ENCODE measurements around the gene RAB40C.
A peak's percentile ranks its signal among the peaks of the same experiment; 100 is the strongest.

The RAB40C gene, protein sequence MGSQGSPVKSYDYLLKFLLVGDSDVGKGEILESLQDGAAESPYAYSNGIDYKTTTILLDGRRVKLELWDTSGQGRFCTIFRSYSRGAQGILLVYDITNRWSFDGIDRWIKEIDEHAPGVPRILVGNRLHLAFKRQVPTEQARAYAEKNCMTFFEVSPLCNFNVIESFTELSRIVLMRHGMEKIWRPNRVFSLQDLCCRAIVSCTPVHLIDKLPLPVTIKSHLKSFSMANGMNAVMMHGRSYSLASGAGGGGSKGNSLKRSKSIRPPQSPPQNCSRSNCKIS

DNA sequence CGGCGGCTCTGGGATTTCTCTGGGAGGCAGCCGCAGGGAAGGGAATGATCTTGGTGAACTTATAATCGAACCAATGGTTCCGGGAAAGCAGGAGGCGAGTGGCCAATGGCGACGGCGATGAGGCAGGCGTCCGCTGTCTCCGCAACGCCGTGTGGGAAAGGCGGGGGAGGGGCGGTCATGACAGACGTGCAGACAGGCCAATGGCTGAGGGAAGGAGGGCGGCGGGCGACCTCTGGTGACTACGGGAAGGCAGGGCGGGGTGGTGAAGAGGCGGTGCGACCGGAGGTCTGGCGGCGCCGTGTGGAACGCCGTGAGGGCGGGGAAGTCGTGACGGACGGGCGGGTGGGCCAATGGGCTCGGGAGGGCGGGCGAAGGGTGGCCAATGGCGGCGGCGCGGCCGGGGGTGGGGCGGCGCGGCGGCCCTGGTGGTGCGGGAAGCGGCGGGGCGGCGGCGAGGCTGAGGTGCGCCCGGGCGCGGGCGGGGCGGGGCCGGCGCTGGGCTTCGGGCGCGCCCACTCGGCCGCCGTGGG lies at the start of gene RAB40C:
Gene RAB40C (plus strand): TSS at position 409 of the 530 bp plus-strand sequence. CDS start 226 bp downstream, outside the sequence.
- DNase-seq: peak; percentile 99

DNA sequence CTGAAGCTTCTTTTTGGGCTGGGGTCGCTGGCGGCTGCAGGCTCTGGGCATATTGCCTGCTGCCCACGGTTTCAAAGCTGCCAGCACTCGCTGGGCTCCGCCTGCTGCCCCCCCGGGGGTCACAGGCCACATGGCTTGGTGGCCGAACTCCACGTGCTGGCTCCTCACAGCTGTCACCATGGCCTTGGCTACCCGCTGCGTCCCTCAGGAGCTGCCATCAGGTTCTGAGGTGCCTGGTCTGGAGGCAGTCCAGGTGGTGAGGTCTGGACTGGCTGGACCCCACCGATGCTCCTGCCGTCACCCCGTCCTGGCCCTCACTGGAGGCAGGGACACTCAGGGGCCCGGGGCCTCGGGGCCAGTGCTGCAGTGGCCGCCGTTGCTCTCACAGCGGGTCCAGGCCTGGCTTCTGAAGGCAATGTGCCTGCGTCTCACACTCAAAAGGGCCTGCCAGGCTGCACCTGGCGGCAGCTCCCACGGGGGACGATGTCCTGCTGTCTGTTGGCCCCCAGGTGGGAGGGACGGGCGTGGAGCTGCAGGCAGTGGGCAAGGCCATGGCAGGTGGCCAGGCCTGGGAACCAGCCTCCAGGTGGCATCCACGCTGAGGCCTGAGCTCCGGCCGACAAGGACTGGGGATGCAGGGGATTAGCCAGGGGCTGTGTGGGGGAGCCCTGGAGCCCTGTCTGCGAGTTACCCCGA lies 49.1 kb upstream of the RAB40C start:
- DNase-seq: no peak

DNA sequence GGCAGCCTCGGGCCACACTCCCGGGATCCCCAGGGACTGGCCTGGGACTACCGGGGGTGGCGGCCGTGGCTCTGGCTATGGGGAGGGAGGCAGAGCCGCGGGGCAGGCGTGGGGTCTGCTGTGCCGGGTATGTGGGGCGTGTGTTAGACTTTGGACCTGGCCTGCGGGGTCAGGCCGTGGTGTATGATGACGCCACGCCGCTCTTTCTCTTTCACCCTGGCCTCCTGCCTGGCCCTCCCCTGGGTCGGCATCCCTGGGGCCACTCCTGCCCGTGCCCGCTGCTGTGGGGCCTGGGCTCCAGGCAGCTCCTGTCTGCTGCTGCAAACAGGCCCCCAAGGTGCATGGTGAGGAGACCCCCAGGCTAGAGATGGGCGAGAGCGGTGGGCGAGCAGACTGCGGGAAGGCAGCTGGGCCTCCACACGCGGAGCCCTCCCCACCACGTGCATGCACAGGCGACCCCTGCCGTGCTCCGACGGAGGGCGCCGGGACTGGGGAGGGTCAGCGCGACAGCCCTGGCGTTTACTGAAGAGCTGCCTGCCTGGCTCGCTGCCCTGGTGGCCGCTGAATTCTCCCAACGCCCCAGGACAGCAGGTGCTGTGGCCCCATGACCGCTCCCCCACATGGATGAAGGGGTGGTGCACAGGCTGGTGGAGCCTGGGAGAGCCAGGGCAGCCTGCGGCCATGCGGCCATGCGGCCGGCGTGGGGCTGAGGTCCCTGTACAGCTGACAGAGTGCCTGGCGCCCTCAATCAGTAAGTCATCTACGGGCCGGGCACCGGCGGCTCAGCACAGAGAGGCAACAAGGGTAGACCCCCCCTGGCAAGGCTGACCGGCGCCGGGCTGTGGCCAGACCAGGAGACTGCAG lies 46.3 kb upstream of the RAB40C start:
- DNase-seq: no peak

- DNase-seq: no peak
Observed at GRCh38 chr16:544517-544916, 45.3 kb upstream of the RAB40C start.

GRCh38 chr16:546909-547770 lies 42.7 kb upstream of the RAB40C start:
- no peak for DNase-seq

GRCh38 chr16:548586-548985 lies 41.3 kb upstream of the RAB40C start:
- no peak for DNase-seq

DNA sequence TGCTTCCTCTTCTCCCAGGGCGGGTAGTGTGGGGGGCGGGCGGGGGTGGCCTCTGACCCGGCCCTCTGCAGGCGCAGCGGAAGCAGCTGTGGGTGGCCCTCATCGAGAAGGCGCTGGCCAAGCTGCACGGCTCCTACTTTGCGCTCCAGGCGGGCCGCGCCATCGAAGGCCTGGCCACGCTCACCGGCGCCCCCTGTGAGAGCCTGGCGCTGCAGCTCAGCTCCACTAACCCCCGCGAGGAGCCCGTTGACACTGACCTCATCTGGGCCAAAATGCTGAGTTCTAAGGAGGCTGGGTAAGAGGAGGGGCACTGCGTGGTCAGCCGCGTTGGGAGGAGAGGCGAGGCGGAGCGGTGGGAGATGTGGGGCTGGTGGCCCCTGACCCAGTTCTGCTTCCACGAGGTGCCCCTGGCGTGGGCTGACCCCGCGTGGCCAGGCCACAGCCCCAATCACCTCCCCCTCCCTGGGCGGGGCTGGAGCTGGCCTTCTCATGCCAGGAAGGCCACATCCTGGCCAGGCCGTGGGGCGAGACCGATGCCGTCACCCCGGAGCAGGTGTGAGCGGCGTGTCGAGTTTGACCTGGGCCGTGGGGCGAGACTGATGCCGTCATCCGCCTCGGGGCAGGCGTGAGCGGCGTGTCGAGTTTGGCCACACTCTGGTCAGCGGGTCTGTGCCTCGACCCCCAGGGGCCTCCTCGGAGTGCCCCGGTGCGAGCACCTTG lies 40.2 kb upstream of the RAB40C start:
- no peak for DNase-seq

GRCh38 chr16:551210-551609 lies 38.7 kb upstream of the RAB40C start:
- no peak for DNase-seq

GRCh38 chr16:552171-552570 lies 37.7 kb upstream of the RAB40C start:
- DNase-seq: no peak

DNA sequence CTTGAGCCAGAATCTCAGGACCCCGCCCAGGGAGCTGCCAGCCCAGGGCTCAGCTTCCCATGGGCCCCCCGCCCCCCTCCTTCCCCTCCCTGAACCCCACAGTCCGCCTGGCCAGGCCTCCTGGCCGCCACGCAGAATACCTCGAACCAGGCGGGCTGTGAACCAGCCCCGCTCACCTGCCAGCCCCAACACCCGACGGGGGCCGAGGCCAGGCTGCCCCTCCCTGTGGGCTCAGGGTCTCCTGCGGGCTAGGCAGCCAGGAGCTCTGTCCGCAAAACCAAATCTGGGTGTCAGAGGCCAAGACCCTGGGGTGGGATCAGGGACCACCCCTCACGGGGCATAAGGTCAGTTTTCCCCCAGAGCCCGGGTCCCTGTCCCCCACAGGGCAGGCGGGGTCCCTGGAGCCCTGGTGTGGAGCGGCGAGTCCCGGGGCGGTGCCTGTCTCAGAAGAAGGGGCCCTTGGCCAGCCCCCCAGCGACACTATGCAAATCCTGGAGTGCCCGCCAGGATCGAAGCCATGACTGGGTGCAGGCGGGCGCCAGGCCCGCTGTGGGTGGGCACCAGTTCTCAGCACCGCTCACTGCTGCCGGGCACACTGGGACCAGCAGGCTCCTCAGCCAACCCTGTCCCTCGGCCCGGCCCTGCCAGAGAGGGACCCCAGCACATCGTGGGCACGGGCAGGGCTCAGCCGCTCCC lies 36.1 kb upstream of the RAB40C start:
- no peak for DNase-seq

GRCh38 chr16:554297-554621 lies 35.6 kb upstream of the RAB40C start:
- no peak for DNase-seq

- DNase-seq: no peak
Observed at GRCh38 chr16:554640-555365, 35.1 kb upstream of the RAB40C start.

DNA sequence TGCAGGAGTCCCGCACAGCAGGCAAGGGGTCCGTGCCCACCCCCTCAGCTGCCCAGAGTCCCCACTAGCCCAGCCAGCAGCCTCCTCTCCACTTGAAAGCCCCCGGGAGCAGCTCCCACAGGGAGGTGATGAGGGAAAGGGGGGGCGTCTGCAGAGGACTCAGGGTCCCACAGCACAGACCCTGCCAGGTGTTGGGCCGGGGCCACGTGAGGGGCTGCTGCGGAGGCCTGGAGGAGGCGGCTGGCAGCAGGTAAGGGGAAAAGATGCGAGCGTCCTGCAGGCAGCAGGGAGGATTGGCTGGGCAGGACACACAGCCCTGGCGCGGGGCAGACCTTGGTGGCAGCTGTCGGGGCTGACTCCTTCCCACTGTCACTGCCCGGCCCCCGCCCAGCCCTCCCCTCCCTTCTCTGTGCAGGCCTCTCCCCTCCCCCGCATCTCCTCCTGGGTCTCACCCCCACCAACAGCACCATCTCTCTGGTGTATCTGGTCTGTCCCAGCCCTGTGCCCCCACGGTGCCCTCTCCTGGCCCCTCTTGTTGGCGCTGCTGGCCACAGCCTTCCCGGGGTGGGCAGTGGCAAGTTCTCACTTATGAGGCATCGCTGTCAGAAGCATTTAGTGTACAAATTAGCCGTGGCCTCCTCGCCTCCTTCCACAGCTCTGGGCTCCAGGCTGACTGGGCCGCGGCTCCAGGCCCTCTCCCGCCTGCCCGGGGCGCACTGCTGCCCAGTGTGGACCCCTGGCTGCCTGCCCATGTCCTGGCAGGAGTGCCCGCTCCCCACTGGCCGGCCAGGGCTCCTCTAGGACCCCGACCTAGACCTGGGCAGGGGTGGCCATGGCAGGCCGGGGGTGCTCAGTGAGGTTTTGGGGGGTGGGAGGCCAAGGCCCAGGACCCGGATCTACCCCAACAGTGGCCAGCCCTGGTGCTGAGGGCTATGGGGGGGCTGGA lies 34.1 kb upstream of the RAB40C start:
- no peak for DNase-seq

DNA sequence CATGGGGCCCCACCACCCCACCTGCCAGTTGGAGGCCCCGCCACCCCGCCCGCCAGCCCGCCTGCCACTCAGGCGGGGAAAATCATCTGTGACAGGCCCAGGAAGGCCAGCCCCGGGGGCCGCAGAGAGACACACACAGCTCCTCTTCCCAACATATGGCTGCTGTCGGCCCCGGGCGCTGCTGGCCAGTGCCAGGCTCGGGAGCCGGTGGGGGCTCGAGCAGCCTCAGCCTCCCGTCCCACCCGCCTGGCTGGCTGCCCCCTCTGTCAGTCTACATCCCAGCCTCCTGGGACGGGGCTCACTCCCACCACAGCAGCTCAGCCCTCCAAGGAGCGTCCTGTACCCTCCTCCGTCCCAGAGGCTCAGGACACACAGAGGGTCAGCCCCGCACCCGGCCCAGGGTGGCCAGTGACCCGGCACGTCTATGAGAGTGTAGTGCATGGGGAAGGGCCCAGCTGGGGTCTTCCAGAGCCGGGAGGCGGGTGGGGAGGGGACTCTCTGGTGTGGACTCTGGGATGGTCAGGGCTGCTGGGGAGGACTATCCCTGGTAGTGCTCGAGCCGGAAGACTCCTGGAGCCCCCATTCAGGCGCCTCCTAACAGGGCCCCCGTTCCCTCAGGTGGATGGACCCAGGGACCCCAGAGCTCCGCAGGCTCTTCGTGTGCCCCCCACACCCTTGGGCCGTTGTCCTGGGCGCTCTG lies 33.2 kb upstream of the RAB40C start:
- DNase-seq: no peak

GRCh38 chr16:557463-558297 lies 32.2 kb upstream of the RAB40C start:
- DNase-seq: no peak

- DNase-seq: no peak
Observed at GRCh38 chr16:558298-559020, 31.4 kb upstream of the RAB40C start.

DNA sequence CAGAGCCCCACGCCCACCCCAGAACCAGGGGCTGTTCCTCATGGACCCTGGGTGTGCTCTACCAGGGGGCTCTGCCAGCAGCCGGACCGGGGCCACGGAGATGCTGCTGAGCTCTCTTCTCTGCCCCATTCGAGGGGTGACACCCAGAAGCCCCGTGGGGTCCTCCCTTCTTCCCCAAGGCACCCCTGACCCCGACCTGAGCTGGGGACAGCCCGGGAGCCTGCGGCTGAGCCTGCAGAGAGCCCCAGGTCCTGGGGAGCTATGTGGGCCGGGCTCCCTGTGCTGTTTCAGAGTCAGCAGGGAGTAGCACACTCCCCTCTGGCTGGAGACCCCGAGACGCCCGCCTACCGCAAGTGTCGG lies 30.9 kb upstream of the RAB40C start:
- no peak for DNase-seq
